SH-SY5Y (cell line): ENCODE results near the gene TRPM2.

Source experiments
- GATA2 ChIP-seq: IDR thresholded peaks from 2 replicates; pipeline ENCODE4 v1.6.1; 2011; ENCODE audit warnings: mild to moderate bottlenecking, low read depth, low read length
- GATA3 ChIP-seq: IDR thresholded peaks from 2 replicates; pipeline ENCODE4 v1.6.1; 2011; ENCODE audit warnings: low read depth, mild to moderate bottlenecking, low read length, moderate library complexity

- no peak for TF ChIP-seq GATA2
- no peak for TF ChIP-seq GATA3
These were observed 110.3 kb downstream of the TRPM2 start for GRCh38 chr21:44463724-44464123.
